AG08395 (cell line): ENCODE data around the gene CARMIL1.
"Not testable (repeated sequence)": the region's sequence is repeated elsewhere in the genome, so short reads cannot be mapped to it uniquely, and the experiment has no call there.

Experiments
- DNase-seq: peaks from one replicate; pipeline ENCODE4 v3.0.0; 2012; ENCODE audit warnings: mixed read lengths, low spot score

The CARMIL1 gene

DNA sequence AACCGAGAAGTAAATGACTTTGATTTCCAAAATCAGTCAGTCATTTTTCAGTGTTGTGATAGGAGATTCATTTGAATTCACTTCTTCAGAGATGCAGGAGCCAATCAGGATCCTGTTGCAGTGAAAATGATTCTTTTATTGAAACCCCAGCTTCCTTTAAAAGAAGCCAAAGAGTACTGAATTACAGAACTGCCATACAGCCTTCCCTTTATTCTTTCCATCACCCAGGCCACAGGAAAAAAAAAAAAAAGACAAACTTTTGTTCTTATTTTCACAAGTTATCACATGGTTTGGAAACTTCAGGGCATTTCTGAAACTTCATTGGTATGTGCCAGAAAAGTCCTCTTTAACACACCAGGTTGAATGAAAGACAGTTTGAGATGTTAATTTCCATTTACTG is 1.8 kb upstream of the CARMIL1 start:
- DNase-seq: no peak

DNA sequence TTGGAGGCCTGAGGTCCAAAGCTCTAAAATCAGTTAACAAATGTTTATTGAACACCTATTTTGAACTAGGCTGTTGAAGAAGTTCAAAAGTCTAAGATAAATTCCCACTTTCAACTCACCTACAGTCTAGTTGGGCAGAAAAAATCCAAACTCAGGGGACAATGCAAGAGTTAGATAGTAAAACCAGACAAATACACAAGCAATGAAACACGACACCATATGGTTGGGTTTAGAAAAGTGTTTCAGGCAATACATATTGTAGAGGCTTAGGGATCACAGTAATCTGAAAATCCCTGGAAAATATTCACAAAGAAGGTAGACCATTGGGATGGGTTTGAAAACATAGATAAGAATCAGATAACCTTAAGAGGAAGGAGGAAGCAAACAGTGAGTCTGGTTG is 1.3 kb upstream of the CARMIL1 start:
- DNase-seq: no peak

DNA sequence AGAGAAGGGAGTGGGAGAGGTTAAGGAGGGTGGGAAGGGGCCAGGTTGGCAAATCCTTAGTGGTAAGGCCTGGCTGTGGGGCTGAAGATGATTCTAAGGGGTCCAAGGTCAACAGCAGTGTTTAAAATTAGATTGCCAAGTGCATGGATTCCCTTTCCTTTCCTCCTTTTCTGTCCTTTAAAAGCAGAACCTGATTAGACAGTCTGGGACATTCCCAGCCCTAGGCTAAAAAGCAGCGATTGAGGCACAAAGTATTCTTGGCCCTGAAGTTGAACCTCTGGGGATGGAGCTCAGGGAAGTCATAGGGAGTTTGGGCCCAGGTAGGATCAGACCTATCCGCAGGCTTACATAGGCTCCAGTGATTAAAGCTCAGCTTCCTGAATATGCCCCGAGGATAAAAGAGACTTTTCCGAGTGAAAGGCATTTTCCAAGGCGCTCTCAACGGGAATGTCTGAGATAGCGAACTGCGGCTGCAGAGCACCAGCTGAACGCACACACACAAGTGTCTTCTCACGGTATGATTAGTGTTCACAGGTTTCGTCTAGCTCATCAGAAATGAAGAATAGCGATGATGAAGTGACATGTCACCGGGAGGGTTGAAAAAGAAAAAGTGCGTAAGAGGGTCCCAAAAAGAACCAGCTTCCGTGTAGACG is 787 bp upstream of the CARMIL1 start:
- DNase-seq: peak; percentile 14

DNA sequence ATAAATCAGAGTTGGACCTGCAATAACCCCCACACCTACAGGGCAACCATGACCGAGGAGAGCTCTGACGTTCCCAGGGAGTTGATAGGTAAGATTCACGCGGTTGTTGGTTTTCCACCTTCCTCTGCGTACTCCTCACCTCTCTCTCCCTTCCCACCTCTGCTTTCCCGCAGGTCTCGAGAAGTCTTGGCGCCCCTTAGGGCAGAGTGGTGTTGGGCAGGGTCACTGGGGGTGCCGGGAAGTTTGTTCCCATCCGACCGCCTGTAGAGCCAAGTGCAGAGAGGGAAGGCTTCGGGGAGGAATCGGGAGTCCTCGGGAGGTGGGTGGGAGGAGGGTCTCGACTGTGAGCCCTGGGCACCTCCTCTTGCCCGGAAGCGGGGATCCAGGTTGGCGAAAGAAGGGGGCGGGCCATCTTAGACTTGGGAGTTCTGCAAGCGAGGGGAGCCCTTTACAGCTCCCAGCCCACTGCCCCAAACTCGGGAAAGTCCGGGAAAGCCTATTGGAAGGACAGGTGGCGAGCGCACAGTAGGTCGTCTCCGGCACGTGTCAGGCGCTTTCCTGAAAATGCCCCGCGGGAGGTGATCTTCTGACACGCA is 672 bp downstream of the CARMIL1 start:
- DNase-seq: no peak

DNA sequence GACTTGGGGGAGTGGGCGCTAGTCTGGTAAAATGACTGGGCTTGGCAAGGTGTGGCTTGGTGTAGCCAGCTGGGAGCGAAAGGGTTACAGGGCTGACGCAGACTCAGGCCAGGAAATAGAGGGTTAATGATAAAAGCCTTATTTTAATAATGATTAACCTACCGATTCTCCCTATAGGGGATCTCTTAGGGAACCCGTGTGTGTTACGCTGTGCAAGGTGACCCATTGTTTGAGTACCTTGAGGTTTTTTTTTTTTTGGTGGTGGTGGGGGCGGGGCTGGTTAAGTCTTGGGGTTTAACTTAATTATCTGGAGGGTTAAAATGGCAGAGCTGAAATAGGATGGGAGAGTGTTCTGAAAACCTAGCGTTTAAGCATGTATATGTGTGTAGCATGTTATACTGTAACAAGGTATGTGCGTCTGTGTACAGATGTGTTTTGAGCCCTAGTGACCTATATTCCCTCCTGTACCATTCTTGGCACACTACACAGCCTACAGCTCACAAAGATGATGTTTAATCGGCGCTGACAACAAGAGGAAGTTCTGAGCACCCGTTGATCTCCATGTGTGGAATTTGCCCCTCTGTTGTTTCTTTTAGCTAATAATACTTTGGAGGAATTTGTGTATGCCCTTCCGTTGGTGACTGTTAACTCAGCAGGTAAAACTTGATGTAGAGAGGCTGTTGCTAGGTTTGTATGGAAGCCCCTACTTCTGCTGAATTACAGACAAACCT is 1.3 kb downstream of the CARMIL1 start:
- no peak for DNase-seq

DNA sequence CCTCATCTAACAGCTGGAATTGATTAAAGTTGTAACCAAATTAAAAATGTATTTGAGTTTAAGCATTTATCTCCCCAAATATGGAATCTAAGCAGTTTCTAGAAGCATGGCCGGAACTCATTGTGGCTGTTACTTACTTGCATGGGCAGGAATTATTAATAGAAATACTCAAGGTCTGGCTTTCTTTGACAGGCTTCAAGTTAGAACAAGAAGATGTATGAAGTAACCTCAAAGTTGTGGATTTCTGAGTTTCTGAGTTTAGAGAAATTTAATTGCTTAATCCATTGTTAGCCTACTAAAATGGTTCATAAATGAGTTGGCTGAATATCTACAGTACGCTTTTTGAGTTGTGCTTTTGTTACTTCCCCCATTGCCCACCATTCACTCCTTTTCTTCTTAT is 7.7 kb downstream of the CARMIL1 start:
- no peak for DNase-seq

DNA sequence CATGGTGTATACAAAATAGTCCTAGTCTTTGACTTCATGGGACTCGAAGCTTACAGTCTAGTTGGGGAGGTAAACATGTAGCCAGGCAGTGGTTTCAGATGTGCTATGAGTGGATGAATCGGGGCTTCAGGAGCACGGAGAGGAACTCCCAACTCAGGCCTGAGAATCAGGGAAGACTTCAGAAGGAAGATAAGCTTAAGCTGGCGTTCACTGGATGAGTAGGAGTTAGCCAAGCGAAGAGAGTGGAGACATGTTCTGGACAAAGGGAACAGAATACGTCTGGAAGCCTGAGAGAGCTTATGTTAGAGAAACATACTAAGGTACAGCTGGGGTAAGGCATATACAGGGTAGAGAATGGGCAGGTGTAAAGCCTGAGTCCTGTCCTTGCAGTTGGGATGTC is 8.8 kb downstream of the CARMIL1 start:
- DNase-seq: no peak

DNA sequence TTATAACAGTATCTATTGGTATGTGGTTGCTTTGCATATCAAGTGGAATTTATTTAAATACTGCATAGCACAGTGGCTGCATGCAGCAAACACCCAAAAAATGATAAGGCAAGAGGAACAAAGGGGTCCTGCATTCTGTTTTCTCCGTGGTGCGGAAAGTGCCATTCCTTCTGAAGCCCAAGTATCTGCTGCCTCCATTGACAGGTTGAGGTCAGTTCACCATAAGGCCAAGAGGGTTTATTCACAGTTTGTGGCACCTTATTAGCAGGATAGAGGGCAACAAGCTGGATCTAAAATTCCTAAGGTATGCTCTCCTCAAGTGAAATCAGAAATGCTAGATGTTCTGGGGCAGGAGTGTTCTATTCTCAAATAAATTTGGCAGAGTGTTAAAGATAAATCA is 9.3 kb downstream of the CARMIL1 start:
- DNase-seq: no peak

DNA sequence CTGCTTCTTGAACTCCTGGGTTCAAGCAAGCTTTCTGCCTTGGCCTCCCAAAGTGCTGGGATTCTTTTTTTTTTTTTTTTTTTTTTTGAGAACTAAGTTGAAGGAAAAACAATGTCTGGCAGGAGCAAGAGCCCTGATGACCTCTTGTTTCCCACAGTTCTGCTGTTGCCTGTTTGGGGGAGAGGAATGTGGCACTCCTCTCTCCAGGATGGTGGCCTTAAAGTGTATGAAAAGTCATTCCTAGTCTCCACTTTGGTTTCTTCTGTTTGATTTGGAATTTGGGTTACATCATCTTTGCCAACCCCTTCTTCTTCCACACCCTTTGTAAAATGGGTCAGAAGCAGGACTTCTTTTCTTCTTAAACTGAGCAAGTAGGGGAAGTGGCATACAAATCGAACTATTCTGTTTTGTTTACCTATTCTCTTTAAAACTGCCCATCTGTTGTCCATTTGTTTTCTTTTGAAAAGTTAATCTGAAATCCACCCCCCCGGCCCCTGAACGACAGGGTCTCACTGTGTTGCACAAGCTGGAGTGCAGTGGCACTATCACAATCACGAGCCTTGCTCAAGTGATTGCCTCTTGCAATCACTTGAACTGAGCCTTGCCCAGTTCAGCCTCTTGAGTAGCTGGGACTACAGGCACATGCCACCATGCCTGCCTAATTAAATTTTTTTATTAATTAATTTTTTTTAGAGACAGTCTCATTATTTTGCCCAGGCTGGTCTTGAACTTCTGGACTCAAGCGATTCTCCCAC is 11.3 kb downstream of the CARMIL1 start:
- DNase-seq: no peak

DNA sequence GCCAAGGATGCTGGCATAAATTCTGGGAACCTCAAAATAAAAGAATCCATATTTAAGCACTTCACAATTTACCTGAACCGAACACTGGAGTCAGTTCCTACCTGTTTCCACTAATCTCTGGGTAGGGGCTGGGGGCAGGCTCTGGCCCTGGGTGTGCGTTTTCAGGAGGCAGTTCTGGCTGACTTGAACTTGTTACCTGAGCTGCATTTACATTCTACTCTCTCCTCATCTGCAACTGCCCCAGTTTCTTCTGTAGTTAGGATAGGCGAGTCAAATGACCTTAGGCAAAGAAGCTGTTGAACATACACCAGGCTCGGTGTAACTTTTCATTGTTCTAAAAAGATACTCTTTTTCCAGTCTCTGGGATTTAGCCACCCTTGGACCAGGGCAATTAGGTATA is 13.2 kb downstream of the CARMIL1 start:
- DNase-seq: no peak

DNA sequence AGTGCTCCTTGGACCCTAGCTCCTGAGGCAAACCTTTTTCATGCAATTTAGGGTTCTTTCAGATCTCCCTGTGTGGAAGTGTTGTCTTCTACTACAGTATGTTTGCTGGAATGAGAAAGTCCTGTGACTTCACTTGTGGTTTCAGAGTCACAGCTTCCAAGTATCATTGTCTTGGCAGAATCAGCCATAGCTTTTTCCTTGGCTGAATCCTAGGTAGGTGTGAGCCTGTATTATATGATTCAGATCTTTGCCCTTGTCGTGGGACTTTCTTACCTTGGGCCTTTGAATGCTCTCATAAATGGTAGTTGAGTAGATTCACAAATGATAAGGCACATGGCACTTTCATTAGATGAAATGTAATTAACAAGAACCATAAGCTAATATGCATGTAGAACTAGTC is 16.5 kb downstream of the CARMIL1 start:
- peak; percentile 46 for DNase-seq

DNA sequence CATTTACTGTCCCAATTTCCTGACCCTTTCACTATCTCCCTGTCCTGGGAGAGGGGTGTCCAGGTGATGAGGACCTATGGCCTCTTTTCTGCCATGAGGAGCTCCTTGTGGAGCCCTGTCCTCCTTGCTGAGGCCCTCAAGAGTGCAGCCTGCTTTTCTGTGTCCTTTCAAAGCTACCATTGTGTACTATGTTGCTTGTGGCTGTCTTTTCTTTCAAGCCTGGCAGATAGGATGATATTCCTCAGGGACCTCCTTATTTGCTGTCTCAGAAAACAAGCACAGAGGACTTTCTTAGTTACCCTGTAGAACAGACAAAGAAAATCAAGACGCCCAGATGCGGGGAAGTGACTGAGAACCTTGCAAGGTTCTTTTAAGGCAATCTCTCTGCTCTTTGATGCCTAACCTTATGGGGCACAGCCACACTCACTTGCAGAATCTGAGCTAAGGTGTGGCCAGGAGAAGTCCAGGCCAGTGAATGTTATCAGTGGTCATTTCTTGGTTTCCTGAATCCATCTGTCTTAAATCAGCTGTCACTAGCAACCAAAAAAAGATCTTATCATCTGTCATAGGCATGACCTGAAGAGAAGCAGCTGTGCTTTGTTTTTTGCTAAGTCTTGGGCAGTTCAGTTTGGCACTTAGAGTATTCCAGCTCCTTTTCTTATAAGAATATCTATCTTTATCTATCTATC is 17.2 kb downstream of the CARMIL1 start:
- DNase-seq: no peak

DNA sequence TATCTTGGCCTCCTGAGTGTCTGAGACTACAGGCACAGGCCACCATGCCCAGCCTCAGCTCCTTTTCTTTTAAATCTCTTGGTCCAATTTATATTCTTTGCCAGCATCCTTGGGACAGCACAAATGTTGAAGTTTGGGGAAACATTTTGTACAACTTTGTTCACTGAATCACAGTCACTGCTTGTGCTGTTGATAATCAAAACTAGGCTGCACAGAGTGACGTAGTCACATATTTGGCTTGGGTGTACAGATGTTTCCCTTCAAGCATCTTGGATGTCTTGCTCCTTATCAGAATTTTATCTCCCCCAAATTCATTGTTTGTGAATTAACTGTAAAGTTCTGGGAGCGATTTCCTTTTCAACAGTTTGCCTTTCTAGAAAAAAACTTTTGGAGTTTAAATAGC is 17.9 kb downstream of the CARMIL1 start:
- DNase-seq: peak; percentile 24

DNA sequence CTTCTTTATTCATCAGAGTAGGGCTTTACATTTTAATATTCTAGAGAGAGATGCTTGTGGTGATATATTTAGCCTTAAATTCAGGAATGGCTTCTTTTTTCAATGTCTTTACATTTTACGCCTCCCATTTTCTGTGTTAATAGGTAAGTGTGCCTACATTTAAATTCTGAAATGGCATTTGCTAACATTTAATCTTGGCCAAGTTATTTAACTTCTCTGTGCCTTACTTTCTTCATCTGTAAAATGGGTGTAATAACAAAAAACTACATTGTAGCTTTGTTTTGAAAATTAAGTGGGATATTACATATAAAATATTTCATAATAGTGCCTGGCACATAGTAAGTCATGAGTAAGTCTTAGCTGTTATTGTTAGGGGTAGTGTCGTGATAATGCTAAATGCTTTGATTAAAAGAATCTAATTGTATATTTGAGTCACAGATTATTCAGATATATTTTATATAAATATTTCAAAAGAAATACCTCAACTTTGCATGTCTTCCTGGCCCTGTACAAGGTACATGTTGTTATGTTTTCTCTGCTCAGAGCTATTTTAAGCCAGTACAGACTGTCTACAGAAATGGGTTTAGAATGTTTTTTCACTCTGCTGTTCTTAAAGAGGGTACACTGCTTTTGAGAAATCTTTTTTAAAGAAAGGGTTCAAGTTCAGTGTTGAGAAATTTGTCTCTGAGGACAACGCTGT is 18.8 kb downstream of the CARMIL1 start:
- no peak for DNase-seq

DNA sequence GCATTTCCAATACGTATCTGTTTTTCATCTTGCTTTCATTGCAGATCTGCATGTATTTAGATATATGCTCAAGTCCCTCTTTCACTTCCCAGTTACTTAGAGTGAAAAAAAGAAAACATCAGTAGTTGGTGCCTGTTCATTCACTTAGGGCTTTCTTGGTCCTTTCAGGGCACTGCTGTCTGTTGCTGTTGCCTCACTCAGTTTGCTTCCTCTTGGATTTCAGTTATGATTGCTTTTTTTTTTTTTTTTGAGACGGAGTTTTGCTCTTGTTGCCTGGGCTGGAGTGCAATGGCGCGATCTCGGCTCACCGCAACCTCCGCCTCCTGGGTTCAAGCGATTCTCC is 19.3 kb downstream of the CARMIL1 start:
- DNase-seq: not testable (repeated sequence)

DNA sequence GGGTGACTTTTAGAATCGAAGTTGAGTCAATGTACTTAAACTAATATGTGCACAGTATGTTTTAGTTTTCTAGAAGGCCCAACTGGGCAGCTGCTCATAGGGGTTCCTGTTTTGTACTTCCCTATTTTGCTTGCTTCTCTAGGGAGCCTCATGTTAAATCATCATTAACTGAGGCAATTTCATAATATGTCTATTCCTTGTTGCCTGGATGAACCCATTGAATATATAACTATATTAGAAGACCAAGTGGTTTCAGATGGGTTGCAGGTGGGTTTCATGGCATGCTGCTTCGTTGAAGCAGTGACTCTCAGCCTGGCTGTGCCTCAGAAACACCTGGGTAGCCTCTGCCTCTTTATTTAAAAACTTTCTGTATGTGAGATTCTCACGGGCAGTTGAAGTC is 22.2 kb downstream of the CARMIL1 start:
- no peak for DNase-seq

DNA sequence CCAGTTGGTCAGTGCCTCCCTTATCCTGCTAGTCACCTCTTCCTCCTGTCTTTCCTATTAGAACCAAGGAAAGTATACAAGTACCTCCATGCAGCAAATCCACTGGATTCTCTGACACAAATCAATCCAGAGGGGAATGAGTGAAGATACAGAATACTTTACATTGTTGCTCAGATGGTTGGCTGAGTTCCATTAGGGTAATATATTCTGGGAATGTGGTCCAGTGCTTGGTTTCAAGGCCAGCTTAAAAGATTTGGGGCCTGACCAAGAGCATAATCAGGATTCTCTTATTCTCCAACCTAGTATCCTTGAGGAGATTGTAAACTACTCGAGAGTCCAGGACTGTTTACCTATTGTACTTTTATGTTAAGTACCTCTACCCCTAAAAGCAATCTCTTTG is 23.0 kb downstream of the CARMIL1 start:
- no peak for DNase-seq

DNA sequence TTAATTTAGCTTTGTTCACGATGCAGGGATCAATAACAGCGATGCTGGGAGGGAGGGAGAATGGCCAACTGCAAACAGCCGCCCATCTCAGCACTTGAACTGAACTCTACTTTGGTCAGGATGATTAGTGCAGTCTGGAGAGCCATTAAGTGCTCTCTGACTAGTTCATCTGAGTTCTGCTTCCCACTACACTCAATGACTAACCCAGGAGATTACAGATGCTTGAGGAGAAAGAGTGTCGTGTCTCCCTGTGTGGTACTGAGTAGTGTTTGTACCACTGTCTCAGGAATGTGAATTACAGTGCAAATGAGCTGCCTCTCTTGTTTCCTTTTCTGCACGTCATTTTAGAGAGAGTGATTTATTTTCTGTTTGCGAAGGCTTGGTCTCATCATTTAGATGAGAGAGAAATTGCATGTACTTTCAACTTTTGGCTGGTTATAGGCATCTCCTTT is 23.5 kb downstream of the CARMIL1 start:
- peak; percentile 86 for DNase-seq

DNA sequence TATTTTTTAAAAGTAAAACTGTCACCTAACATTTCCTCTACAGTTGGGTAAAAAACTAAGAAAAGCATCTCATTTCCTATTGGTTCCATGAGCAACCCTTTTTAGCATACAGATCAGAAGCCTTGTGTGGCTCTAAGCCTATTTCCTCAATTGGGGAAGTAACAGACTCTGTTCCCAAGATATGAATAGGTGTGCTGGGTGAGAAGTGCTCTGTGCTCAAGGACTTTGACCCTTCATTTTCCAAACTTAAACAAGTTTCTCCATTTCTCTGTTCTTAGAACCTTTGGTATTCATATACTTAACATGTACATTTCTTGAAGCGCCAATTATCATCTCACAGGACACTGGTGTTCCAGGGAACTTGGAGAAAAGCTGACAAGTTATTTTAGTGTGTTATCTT is 24.1 kb downstream of the CARMIL1 start:
- no peak for DNase-seq

DNA sequence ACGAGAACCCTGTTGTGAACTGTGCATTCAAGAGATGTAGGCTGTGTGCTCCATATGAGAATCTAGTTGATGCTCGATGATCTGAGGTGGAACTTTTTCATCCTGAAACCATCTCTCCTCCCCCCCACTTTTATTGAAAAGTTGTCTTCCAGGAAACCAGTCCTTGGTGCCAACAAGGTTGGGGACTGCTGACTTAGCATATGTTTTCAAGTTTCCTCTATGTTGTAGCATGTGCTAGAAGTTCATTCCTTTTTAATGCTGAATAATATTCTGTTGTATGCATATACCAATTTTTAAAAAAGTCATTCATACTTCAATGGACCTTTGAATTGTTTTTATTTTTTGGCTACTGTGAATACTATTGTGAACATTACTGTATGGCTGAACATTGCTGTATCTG is 27.2 kb downstream of the CARMIL1 start:
- DNase-seq: no peak

DNA sequence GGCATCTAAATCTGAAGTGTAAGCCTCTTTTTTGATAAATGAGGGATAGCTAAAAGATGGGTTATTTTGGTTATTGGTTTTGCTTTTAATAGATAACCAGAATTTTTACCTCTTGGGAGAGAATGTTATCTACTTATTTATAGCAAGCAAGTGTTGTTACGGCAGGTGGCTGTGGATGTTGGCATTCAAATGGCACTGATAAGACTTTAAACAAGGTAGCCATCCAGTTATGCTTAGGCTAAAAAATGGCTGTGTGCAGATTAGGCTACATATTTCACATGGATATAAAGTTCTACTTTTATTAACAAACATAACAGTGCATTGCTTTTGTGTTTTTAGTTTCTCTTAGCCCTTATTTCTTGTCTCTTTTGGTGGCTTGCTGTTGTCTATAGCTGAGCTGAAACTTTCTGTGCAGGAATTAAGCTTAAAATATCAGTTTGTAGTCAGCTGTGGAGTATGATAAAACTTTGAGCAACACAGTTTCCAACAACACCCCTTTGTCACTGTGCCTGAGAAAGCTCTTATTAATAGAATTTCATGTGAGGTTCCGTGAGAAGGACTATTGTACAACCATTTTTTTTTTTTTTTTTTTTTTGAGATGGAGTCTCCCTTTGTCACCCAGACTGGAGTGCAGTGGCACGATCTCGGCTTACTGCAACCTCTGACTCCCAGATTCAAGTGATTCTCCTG is 28.8 kb downstream of the CARMIL1 start:
- DNase-seq: no peak
